ENCODE measurements around the gene MSLN.

The MSLN gene

DNA sequence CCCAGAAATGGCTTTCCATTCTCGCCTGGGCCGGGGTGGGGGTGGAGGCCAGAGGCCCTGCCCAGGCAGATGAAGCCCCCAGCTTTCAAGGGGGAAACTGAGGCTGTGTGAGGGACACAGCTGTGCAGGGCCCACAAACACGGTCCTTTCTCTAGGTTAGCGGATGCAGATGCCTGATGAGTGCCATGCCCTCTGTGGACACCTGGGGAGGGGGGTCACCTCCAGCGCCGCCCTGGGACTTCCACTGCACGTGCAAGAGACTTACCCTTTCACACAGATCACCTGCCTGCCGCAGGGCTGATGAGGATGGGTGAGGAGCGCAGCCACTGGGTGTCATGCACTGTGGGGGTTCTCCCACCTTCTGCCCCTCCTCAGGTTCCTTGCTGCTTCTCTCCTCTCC lies 42.1 kb upstream of the MSLN start:
- H3K4me3 ChIP-seq (ENCODE audit: low read depth, low read length), result no peak overlapping the region
- no peak for DNase-seq (ENCODE audit: low read depth)
- TF ChIP-seq POLR2A (IDR thresholded peaks at IDR 0.05; ENCODE audit: extremely low read depth, insufficient read length) (no peak), MYC (IDR thresholded peaks at IDR 0.05; ENCODE audit: low read depth, low read length) (no peak)
- TF ChIP-seq, protein P1, sequence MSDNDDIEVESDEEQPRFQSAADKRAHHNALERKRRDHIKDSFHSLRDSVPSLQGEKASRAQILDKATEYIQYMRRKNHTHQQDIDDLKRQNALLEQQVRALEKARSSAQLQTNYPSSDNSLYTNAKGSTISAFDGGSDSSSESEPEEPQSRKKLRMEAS (IDR thresholded peaks at IDR 0.05; ENCODE audit: low read depth, low read length), result no peak
- TF ChIP-seq, protein P2, sequence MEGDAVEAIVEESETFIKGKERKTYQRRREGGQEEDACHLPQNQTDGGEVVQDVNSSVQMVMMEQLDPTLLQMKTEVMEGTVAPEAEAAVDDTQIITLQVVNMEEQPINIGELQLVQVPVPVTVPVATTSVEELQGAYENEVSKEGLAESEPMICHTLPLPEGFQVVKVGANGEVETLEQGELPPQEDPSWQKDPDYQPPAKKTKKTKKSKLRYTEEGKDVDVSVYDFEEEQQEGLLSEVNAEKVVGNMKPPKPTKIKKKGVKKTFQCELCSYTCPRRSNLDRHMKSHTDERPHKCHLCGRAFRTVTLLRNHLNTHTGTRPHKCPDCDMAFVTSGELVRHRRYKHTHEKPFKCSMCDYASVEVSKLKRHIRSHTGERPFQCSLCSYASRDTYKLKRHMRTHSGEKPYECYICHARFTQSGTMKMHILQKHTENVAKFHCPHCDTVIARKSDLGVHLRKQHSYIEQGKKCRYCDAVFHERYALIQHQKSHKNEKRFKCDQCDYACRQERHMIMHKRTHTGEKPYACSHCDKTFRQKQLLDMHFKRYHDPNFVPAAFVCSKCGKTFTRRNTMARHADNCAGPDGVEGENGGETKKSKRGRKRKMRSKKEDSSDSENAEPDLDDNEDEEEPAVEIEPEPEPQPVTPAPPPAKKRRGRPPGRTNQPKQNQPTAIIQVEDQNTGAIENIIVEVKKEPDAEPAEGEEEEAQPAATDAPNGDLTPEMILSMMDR (IDR thresholded peaks at IDR 0.05; ENCODE audit: low read depth, low read length), result no peak

DNA sequence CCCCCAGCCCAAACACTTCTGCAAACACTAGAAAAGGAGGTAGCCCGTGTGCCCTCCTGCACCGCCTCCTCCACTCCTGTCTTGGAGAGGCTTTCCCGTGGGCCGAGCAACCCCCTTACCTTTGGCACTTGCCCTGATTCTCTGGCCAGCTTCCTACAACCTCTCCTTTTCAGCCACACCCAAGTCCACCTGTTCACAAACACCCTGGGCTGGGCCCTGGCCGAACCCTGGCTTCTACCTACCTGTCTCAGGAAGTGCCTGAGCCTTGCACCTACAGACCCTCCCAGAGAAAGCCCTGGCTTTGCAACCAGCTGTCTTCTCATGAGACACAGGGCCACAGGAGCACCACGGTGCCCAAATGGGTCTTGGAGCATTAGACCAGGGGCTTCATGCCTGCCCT lies 41.6 kb upstream of the MSLN start:
- TF ChIP-seq, protein P2 (IDR thresholded peaks at IDR 0.05; ENCODE audit: low read depth, low read length), result no peak
- TF ChIP-seq POLR2A (IDR thresholded peaks at IDR 0.05; ENCODE audit: extremely low read depth, insufficient read length) (no peak), MYC (IDR thresholded peaks at IDR 0.05; ENCODE audit: low read depth, low read length) (no peak)
- TF ChIP-seq, protein P1 (IDR thresholded peaks at IDR 0.05; ENCODE audit: low read depth, low read length), result no peak
- no peak for DNase-seq (ENCODE audit: low read depth)
- H3K4me3 ChIP-seq (ENCODE audit: low read depth, low read length), result no peak overlapping the region

DNA sequence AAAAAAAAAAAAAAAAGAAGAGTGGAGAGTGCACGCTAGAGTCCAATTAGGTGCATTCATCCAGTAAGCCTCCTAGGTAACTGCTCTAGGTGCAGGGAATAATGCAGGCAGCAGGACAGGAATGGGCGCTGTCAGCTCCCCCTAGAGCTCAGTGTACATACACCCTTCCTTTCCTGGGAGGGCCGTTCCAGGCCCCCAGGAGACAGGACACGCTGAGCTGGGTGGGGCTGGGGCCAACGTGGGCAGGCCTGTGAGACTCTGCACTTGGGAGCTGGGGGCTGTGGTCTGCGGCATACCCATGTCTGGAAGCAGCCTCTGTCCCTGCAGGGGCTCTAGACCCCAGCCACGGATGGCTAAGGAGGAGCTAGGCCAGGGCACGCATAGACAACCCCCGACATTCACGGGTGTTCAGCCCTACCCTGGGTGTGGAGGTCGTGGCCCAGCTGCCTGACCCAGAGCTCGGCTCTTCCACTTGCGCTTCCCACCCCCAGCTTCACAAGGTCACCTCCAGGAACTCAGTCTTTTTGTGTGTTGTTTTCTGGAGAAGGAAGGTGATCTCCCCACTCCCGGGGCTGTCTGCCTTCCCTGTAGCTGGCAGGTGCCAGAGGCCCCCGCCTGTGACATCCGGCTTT lies 40.6 kb upstream of the MSLN start:
- TF ChIP-seq, protein P2 (IDR thresholded peaks at IDR 0.05; ENCODE audit: low read depth, low read length), result peak; percentile 19
- TF ChIP-seq MYC (IDR thresholded peaks at IDR 0.05; ENCODE audit: low read depth, low read length), result no peak
- peak; percentile 68 for DNase-seq (ENCODE audit: low read depth)
- peak overlapping the region; percentile 60 for H3K4me3 ChIP-seq (ENCODE audit: low read depth, low read length)

DNA sequence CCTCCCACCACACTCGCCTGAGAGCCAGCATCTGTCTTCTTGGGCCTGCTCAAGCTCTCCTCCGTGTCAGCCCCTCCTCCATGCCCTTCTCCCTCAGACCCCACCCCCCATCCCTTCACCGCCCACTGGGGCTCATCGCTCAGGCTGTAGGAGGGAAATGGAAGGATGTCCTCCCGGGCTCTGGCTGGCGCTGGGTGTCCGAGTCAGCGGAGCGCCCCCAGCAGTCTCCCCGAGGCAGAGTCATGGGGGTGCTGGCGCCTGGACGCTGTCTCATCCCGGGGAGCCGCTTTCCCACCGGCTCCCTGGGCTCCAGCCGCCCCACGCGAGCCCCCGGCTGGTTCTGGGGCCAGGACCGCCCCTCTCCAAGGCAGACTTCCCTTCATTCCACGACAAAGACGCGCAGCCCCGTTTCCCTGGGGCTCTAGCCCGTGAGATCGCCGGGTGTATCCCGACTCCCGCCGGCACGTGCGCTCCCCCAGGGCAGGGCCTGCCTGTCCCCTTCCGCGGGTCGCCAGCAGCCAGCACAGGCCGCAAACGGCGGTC lies 40.0 kb upstream of the MSLN start:
- peak overlapping the region; percentile 60 for H3K4me3 ChIP-seq (ENCODE audit: low read depth, low read length)
- DNase-seq (ENCODE audit: low read depth), result peak; percentile 90
- peak; percentile 42 for TF ChIP-seq MYC (IDR thresholded peaks at IDR 0.05; ENCODE audit: low read depth, low read length)
- no peak for TF ChIP-seq POLR2A (IDR thresholded peaks at IDR 0.05; ENCODE audit: extremely low read depth, insufficient read length)
- TF ChIP-seq, protein P2 (IDR thresholded peaks at IDR 0.05; ENCODE audit: low read depth, low read length), result peak; percentile 22
- TF ChIP-seq, protein P1 (IDR thresholded peaks at IDR 0.05; ENCODE audit: low read depth, low read length), result 0 out of 2 replicates have a peak, but pooled peaks have one; percentile 40

DNA sequence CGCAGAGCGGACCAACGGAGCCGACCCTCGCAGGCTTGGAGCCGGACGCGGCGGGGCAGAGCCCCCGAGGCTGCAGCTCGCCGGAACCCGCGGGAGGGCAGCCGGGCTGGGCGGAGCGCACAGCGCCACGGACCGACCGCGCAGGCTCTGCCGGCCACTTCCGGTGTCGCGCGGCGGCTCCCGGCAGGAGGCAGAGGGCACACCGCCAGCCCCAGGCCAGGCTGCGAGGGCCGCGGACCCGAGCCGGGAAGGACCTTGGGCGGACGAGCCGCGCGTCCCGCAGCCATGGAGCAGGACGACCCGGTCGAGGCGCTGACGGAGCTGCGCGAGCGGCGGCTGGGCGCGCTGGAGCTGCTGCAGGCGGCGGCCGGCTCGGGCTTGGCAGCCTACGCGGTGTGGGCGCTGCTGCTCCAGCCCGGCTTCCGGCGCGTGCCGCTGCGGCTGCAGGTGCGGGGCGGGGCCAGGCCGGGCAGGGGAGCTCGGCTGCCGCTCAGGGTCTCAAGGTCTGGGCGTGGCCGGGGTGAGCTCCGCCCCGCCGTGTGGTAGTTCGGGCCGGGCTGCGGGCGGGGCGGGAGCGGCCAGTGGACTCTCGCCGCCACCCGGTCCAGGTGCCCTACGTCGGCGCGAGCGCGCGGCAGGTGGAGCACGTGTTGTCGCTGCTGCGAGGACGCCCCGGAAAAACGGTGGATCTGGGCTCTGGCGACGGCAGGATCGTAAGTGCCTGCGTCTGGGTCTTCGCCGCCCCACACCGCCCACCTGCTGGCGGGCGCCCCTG lies 39.4 kb upstream of the MSLN start, which contains the start of gene ANTKMT:
ANTKMT (plus strand) TSS at position 157 of the 775 bp plus-strand sequence; CDS start at position 286, 129 bp downstream.
- peak within 1 kb of the TSS; percentile 60 for H3K4me3 ChIP-seq (ENCODE audit: low read depth, low read length)
- DNase-seq (ENCODE audit: low read depth), result peak; percentile 89
- no peak; the same call in 1 of the 2 replicates for TF ChIP-seq MYC (IDR thresholded peaks at IDR 0.05; ENCODE audit: low read depth, low read length)
- TF ChIP-seq POLR2A (IDR thresholded peaks at IDR 0.05; ENCODE audit: extremely low read depth, insufficient read length), result peak; percentile 74
- TF ChIP-seq, protein P1 (IDR thresholded peaks at IDR 0.05; ENCODE audit: low read depth, low read length), result peak; percentile 86
- TF ChIP-seq, protein P2 (IDR thresholded peaks at IDR 0.05; ENCODE audit: low read depth, low read length), result no peak

Measured in NB4 (cell line).